Common myeloid progenitor, CD34-positive (primary cell): ENCODE data around the gene HILPDA.

ENCODE experiments used
- CTCF ChIA-PET: fragments of 350-600 bp; sonication (Branson Sonifier 250); formaldehyde crosslinking; loops from one replicate; lab custom pipeline; 2021; ENCODE audit warnings: antibody characterized with exemption; lab: Charles Lee
- POLR2A ChIA-PET: fragments of 350-600 bp; sonication (Branson Sonifier 250); formaldehyde crosslinking; loops from one replicate; lab custom pipeline; 2021; ENCODE audit warnings: antibody characterized with exemption; lab: Charles Lee
- DNase-seq, 3 donors: peaks; one replicate each; pipeline versions ENCODE4 v3.0.0 to v3.0.0-alpha.2; 2013
- H3K27ac ChIP-seq, 2 experiments: 1 replicate in 1 of 2; 2 replicates in 1 of 2; pipeline ENCODE4 v1.7.0; 2013; ENCODE audit warnings: inconsistent platforms in 2 of 2, low read length in 2 of 2, mild to moderate bottlenecking in 2 of 2, low read depth in 1 of 2, moderate library complexity in 1 of 2; ENCODE audit not compliant: severe bottlenecking in 2 of 2, insufficient read depth in 1 of 2, poor library complexity in 1 of 2
- H3K27me3 ChIP-seq, 5 experiments: replicated peaks in 2 of 5; 1 replicate in 3 of 5; 2 replicates in 2 of 5; pipeline versions ENCODE4 v1.6.1 to v1.7.0; 2013; ENCODE audit warnings: low read length in 4 of 5, mild to moderate bottlenecking in 2 of 5, moderate library complexity in 2 of 5, inconsistent platforms in 1 of 5; ENCODE audit not compliant: insufficient read depth in 5 of 5, control insufficient read depth in 4 of 5
- H3K36me3 ChIP-seq, 4 experiments: 1 replicate in 2 of 4; 2 replicates in 2 of 4; pipeline versions ENCODE4 v1.6.1 to v1.7.0; 2013; ENCODE audit warnings: low read length in 3 of 4, control low read depth in 1 of 4, mild to moderate bottlenecking in 1 of 4; ENCODE audit not compliant: control insufficient read depth in 4 of 4, insufficient read depth in 4 of 4
- H3K4me1 ChIP-seq, 4 experiments: 1 replicate in 3 of 4; 2 replicates in 1 of 4; pipeline versions ENCODE4 v1.6.1 to v1.7.1; 2013; ENCODE audit warnings: low read length in 3 of 4, mild to moderate bottlenecking in 3 of 4, control low read depth in 1 of 4, inconsistent platforms in 1 of 4, moderate library complexity in 1 of 4; ENCODE audit not compliant: control insufficient read depth in 4 of 4, insufficient read depth in 4 of 4; ENCODE audit errors: control extremely low read depth in 1 of 4
- H3K4me3 ChIP-seq, 7 experiments: 1 replicate in 4 of 7; 2 replicates in 3 of 7; pipeline versions ENCODE4 v1.5.1 to v1.7.0; 2013; ENCODE audit warnings: mild to moderate bottlenecking in 7 of 7, low read length in 6 of 7, moderate library complexity in 6 of 7, inconsistent platforms in 2 of 7, low read depth in 2 of 7, control low read depth in 1 of 7; ENCODE audit not compliant: insufficient read depth in 4 of 7, control insufficient read depth in 1 of 7; ENCODE audit errors: extremely low read depth in 1 of 7
- H3K9me3 ChIP-seq, 5 experiments: 1 replicate in 4 of 5; 2 replicates in 1 of 5; pipeline versions ENCODE4 v1.6.1 to v1.7.1; 2013; ENCODE audit warnings: low read length in 4 of 5, mild to moderate bottlenecking in 2 of 5, inconsistent platforms in 1 of 5, low read depth in 1 of 5, moderate library complexity in 1 of 5; ENCODE audit not compliant: control insufficient read depth in 4 of 5, insufficient read depth in 2 of 5; ENCODE audit errors: control extremely low read depth in 1 of 5
- WGBS: methylation state at CpG from one replicate; pipeline ENCODE4 v1.1.5; 2013; ENCODE audit not compliant: insufficient coverage; 5-methylcytosine and 5-hydroxymethylcytosine counted together

The HILPDA gene

DNA sequence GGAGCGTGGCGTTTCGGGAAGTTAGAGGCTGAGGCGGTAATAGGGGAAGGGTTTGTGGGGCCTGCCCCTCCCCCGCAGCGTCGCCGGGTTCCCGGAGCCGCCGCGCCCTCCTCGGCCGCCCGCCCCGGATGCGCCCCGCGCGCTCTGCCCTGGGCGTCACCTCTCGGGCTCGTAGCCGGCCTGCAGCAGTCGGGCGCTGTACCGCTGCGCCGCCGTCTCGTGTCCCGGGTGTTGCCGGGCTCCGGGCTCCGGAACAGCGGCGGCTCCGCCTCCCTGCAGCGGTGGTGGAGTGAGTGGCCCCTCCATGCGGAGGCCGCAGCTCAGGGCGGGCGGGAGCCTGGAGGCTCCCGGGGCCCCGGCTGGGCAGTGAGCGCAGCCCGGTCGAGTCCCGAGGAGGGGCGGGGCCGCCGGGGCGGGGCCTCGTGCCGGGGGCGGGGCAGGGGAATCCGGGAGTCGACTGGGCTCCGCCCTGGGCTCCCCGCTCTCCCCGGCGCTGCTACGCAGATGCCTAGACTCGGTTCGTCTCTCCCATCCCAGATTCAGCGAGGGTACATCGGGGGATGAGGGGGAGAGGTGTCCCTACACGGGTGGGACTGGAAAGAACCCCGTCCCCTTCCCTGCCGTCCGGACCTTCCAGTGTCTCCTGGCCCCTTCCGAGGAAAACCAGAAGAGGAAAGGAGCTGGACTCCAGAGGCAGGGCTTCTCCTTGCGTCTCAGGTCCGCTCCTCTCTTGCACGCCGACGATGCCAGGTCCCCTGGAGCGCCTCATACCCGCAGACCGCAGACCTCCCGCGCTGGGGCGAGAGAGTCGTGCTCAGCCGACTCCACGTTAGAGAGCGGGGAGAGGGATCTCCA, 45.9 kb upstream of the HILPDA start, which contains the start of gene IMPDH1:
Gene IMPDH1 (minus strand): TSS at position 387 of the 855 bp plus-strand sequence. CDS start 81 bp downstream, at position 306.
- Histone ChIP-seq H3K4me3 (peak within 1 kb of the TSS; percentile 73 to 91 (median 78)), H3K4me1 (peaks cover 9 to 51% (median 49%) of the 10 kb centered on the region in 4 experiments)
- CTCF ChIA-PET: interaction anchor here (1.4 to 67.2 kb wide), 5 partner anchors 1 to 62 kb away, joined by 4 to 1829 read pairs (median 12); partner anchors contain the start of genes IMPDH1 and PRRT4

DNA sequence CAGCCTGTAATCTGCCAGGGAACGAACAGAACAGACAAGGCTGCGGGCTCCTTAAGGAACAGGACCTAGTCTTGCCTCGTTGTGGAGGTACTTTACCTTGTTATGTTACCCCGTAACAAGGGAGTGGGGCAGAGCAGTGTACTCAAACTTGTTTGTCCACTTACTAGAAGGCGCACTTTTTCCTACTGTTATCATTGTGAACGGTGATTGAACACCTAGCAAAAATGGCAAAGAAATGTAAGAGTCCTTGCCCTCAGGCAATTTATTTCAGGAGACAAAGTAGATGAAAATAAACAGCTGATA, 45.3 kb upstream of the HILPDA start:
- peak overlapping the region in 1 of 2 experiments; percentile 14 for H3K27ac ChIP-seq
- WGBS: 0% methylated on average over 6 of the region's 6 CpGs
- no peak for DNase-seq

More for the DNA sequence above, 45.9 kb upstream of the HILPDA start, which contains the start of gene IMPDH1:
- peak within 1 kb of the TSS in 1 of 2 experiments; percentile 57 for H3K27ac ChIP-seq
- POLR2A ChIA-PET: no interaction called here
- no peaks in the 10 kb centered on the region for H3K27me3 ChIP-seq
- no peaks in the 10 kb centered on the region for H3K36me3 ChIP-seq
- H3K9me3 ChIP-seq: peaks cover 0 to 4% (median 0%) of the 10 kb centered on the region in 5 experiments
- DNase-seq: peak; percentile 65 to 87 (median 84)
- WGBS: 0% methylated on average over 69 of the region's 87 CpGs

DNA sequence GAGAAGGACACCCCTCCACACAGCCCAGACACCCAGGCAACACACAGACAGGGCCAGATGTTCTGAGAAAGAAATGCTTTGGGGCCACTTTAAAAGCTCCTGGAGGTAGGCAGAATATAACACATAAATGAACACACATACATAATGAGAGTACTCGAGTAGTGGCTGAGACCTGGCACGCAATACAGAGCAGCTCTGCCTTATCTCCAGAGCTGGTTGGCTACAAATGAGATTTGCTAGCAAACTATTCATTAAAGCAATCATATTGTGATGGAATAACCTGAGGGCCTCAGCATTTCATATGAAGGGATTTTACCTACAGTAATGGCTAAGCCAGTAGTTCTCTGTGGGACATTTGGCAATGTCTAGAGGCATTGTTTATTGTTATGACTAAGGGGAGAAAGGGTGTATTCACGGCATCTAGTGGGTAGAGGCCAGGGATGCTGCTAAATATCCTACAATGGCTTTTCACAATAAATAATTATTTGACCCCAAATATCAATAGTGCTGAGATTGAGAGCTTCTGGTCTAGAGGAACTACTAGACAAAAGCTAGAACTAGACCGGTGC, 40.4 kb upstream of the HILPDA start:
- DNase-seq: no peak
- H3K27ac ChIP-seq: no peak overlapping the region
- no peaks in the 10 kb centered on the region for H3K36me3 ChIP-seq
- H3K4me1 ChIP-seq: peaks cover 4 to 6% (median 4%) of the 10 kb centered on the region in 4 experiments
- ChIA-PET CTCF (interaction anchor here (1.3 to 67.2 kb wide), 6 partner anchors 6 to 81 kb away, joined by 3 to 1829 read pairs (median 25); partner anchors contain the start of genes IMPDH1 and PRRT4), POLR2A (no interaction called here)
- H3K27me3 ChIP-seq: no peaks in the 10 kb centered on the region
- no CpG with 5 or more reads among the region's 4 CpGs for WGBS
- no peak overlapping the region for H3K4me3 ChIP-seq
- peaks cover 0 to 4% (median 0%) of the 10 kb centered on the region in 5 experiments for H3K9me3 ChIP-seq

More for the DNA sequence above, 45.3 kb upstream of the HILPDA start:
- ChIA-PET CTCF (interaction anchor here (1.4 to 67.2 kb wide), 4 partner anchors 1 to 63 kb away, joined by 4 to 1829 read pairs (median 920); partner anchors contain the start of genes IMPDH1 and PRRT4), POLR2A (no interaction called here)
- H3K4me3 ChIP-seq: peak overlapping the region; percentile 73 to 91 (median 78)
- H3K27me3 ChIP-seq: no peaks in the 10 kb centered on the region
- H3K9me3 ChIP-seq: peaks cover 0 to 4% (median 0%) of the 10 kb centered on the region in 5 experiments
- peaks cover 9 to 45% (median 43%) of the 10 kb centered on the region in 4 experiments for H3K4me1 ChIP-seq
- H3K36me3 ChIP-seq: no peaks in the 10 kb centered on the region

DNA sequence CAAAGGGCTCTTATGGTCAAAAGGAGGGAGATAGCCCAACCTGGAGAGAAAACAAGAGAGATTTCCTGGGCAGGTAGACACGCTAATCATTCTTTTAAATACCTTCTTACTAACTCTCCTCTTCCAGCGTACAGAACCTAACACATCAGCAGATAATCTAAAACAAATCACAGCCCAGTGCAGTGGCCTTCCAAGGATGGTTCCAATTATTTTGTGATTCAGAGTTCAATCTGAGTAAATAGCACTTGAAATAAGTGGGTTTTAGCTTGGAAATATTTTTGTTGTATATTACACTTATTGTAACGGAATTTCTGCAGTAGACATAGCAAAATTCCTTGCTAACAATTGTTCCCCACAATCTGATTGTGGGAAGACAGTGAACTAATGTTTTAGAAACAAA, 38.6 kb upstream of the HILPDA start:
- DNase-seq: no peak
- Histone ChIP-seq H3K27ac (no peak overlapping the region), H3K27me3 (no peaks in the 10 kb centered on the region), H3K4me3 (no peak overlapping the region), H3K9me3 (peaks cover 0 to 4% (median 0%) of the 10 kb centered on the region in 5 experiments), H3K36me3 (no peaks in the 10 kb centered on the region), H3K4me1 (no peaks in the 10 kb centered on the region)
- ChIA-PET POLR2A (no interaction called here), CTCF (interaction anchor here (1.6 to 67.2 kb wide), 5 partner anchors 8 to 69 kb away, joined by 4 to 1829 read pairs (median 37); partner anchors contain the start of genes IMPDH1, METTL2B and PRRT4)
- WGBS: 100% methylated on average over 1 of the region's 3 CpGs

DNA sequence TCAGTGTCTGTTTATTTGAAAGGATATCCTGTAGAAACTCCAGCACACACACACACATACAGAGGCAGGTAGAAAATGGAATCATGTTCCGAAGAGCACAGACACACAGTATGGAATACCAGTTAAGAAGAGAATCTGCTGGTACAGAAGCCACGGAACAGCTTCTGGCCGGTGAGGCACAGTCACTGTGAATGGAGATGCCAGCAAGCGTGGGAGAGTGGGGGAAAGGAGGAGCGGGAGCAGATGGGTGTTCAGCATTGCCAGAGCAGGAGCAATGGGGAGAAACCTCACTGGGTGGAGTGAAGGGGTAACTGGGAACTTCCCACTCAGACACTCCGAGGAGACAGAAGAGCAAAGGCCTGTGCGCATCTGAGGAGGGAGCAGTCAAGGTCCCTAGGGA, 36.4 kb upstream of the HILPDA start:
- CTCF ChIA-PET: interaction anchor here (4.8 to 67.2 kb wide), 4 partner anchors 10 to 71 kb away, joined by 36 to 1829 read pairs (median 933); partner anchors contain the start of genes IMPDH1 and PRRT4
- 97% methylated on average over 7 of the region's 7 CpGs for WGBS
- Histone ChIP-seq H3K27me3 (no peaks in the 10 kb centered on the region), H3K4me3 (no peak overlapping the region), H3K9me3 (no peaks in the 10 kb centered on the region), H3K4me1 (peaks cover 0 to 10% (median 0%) of the 10 kb centered on the region in 4 experiments), H3K27ac (no peak overlapping the region), H3K36me3 (no peaks in the 10 kb centered on the region)
- no peak for DNase-seq
- POLR2A ChIA-PET: no interaction called here

DNA sequence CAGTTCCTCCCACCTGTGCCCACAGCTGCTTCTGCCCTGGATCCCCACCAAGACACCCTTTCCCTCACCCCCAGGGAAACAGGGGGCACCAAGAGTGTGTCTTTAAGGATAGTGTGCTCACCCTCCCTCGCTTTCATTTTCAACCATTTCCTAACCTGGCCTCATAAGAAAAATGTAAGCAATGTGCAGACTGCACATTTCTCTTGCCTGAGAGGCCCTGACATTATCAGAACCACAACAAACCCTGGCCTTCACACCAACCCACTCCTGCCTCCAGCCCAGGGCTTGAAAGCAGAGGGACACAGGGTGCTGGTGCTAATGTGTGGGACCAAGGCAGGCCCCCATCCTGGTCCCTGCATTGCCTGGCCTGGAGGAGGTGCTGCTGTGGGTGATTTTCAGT, 34.9 kb upstream of the HILPDA start:
- DNase-seq: no peak
- no peaks in the 10 kb centered on the region for H3K36me3 ChIP-seq
- POLR2A ChIA-PET: no interaction called here
- no peak overlapping the region for H3K4me3 ChIP-seq
- H3K27me3 ChIP-seq: no peaks in the 10 kb centered on the region
- no peak overlapping the region for H3K27ac ChIP-seq
- 100% methylated on average over 1 of the region's 1 CpG for WGBS
- CTCF ChIA-PET: interaction anchor here (6.3 to 67.2 kb wide), 2 partner anchors 35 to 73 kb away, joined by 36 to 1829 read pairs; partner anchors contain the start of genes IMPDH1 and PRRT4
- peaks cover 0 to 10% (median 0%) of the 10 kb centered on the region in 4 experiments for H3K4me1 ChIP-seq
- no peaks in the 10 kb centered on the region for H3K9me3 ChIP-seq
